A549 (cell line): ENCODE measurements around the gene PDSS2.
"Not testable (repeated sequence)": the region's sequence is repeated elsewhere in the genome, so short reads cannot be mapped to it uniquely, and the experiment has no call there.

Experiments
- CBX8 ChIP-seq: fragments of 200-600 bp; sonication (generic); IDR thresholded peaks from 2 replicates; pipeline ENCODE4 v1.6.1; 2016
- CTCF ChIP-seq: fragments of >200 bp; sonication (Bioruptor Twin); formaldehyde crosslinking; IDR thresholded peaks from 3 replicates; pipeline ENCODE4 v1.5.1; 2016
- EP300 ChIP-seq, 2 experiments: fragments of >200 bp; sonication (Bioruptor Twin); formaldehyde crosslinking; IDR thresholded peaks; 2 replicates in 1 of 2; 3 replicates in 1 of 2; pipeline ENCODE4 v1.6.1; 2016 to 2017
- MAX ChIP-seq: IDR thresholded peaks from 2 replicates; pipeline ENCODE4 v1.6.1; 2012
- POLR2A ChIP-seq: IDR thresholded peaks from 2 replicates; pipeline ENCODE4 v1.6.1; 2012; ENCODE audit warnings: mild to moderate bottlenecking, low read length
- REST ChIP-seq: fragments of 200-600 bp; sonication (generic); IDR thresholded peaks from 2 replicates; pipeline ENCODE4 v1.6.1; 2016; ENCODE audit warnings: antibody characterized with exemption, mild to moderate bottlenecking, moderate library complexity

- TF ChIP-seq CBX8; CTCF; POLR2A; MAX; EP300 (IDR thresholded peaks at IDR 0.05); REST: not testable (repeated sequence)
Observed at GRCh38 chr6:107280001-107280400, 179.4 kb downstream of the PDSS2 start.
